ENCODE data around the gene SFSWAP. TPM values are rescaled to one million over a fixed set of nuclear protein-coding genes. Genes with fewer than 3 reads are reported as not detected.

Gene SFSWAP
- total RNA-seq, 1 experiment from 2014 or later: 76.3 TPM

- Mint-ChIP-seq H3K4me3 (no peak overlapping the region), H3K27me3 (ENCODE audit: low read depth) (peaks cover 4% of the 10 kb centered on the region; the same call in 1 of the 2 replicates), H3K27ac (no peak overlapping the region), H3K4me1 (peaks cover 16% of the 10 kb centered on the region), H3K9me3 (no peaks in the 10 kb centered on the region), H3K36me3 (peaks cover 5% of the 10 kb centered on the region; the same call in 1 of the 2 replicates)
- no peak for ATAC-seq
- CTCF ChIA-PET: interaction anchor here (0.7 to 1.1 kb wide), 3 partner anchors 15 to 50 kb away, joined by 3 to 6 read pairs (median 4); no protein-coding TSS in a partner anchor
- TF ChIP-seq MXD4 (CRISPR knock-in tag; IDR thresholded peaks at IDR 0.05; ENCODE audit: borderline replicate concordance) (no peak), ZNF425 (CRISPR knock-in tag; conservative IDR thresholded peaks at IDR 0.05) (no peak), STAT6 (CRISPR knock-in tag; conservative IDR thresholded peaks at IDR 0.05; ENCODE audit: low read depth) (no peak), PRRX2 (CRISPR knock-in tag; IDR thresholded peaks at IDR 0.05) (no peak), HMGXB4 (CRISPR knock-in tag; IDR thresholded peaks at IDR 0.05) (no peak), ZNF423 (CRISPR knock-in tag; IDR thresholded peaks at IDR 0.05) (no peak), CTCF (IDR thresholded peaks at IDR 0.05) (no peak), IRF2 (CRISPR knock-in tag; IDR thresholded peaks at IDR 0.05; ENCODE audit: borderline replicate concordance, low read depth) (no peak), GABPB1 (CRISPR knock-in tag; IDR thresholded peaks at IDR 0.05) (no peak), KAT7 (CRISPR knock-in tag; IDR thresholded peaks at IDR 0.05; ENCODE audit: borderline replicate concordance) (no peak), PRDM15 (CRISPR knock-in tag; IDR thresholded peaks at IDR 0.05) (no peak), RORB (CRISPR knock-in tag; IDR thresholded peaks at IDR 0.05) (no peak), ZNF281 (CRISPR knock-in tag; IDR thresholded peaks at IDR 0.05) (no peak), ATF2 (CRISPR knock-in tag; IDR thresholded peaks at IDR 0.05; ENCODE audit: borderline replicate concordance, low read depth) (no peak), E2F4 (CRISPR knock-in tag; IDR thresholded peaks at IDR 0.05; ENCODE audit: borderline replicate concordance, low read depth) (no peak)
- POLR2A ChIA-PET: no interaction called here
- DNase-seq (ENCODE audit: low spot score): no peak
These were observed 124.8 kb downstream of the SFSWAP start for GRCh38 chr12:131835616-131836171.
